Natural killer cell treated with Interleukin-12 subunit alpha and Interleukin-12 subunit beta and Interleukin-15 and Interleukin-18, amount 100 ng/mL, for 72 hours (primary cell): Measurements from ENCODE around the gene COL21A1. TPM values are rescaled to one million over a fixed set of nuclear protein-coding genes. Genes with fewer than 3 reads are reported as not detected.

Experiments used
- ATAC-seq, 2 donors: fragments of 150-1000 bp; cut with Tn5 transposase in 1 of 2; sonication (Bioruptor Pico), chemical (Tn5 transposase) in 1 of 2; 2 replicates each; pipeline ENCODE4 v1.10.0; 2021
- DNase-seq: peaks from one replicate; pipeline ENCODE4 v3.0.0; 2022; ENCODE audit warnings: low spot score
- H3K27ac Mint-ChIP-seq, 2 donors: 1 replicate in 1 of 2; 2 replicates in 1 of 2; pipeline ENCODE4 v1.8.0; 2022; ENCODE audit warnings: mixed read lengths in 2 of 2, mild to moderate bottlenecking in 1 of 2, moderate library complexity in 1 of 2
- H3K27me3 Mint-ChIP-seq, 2 donors: 1 replicate in 1 of 2; 2 replicates in 1 of 2; pipeline ENCODE4 v1.8.0; 2022; ENCODE audit warnings: mixed read lengths in 2 of 2
- H3K36me3 Mint-ChIP-seq: one replicate; pipeline ENCODE4 v1.8.0; 2022; ENCODE audit warnings: mixed read lengths
- H3K4me1 Mint-ChIP-seq, 2 donors: 1 replicate in 1 of 2; 2 replicates in 1 of 2; pipeline ENCODE4 v1.8.0; 2022; ENCODE audit warnings: low read depth in 2 of 2, mixed read lengths in 2 of 2, mild to moderate bottlenecking in 1 of 2
- H3K4me3 Mint-ChIP-seq: one replicate; pipeline ENCODE4 v1.8.0; 2022; ENCODE audit warnings: mixed read lengths
- H3K9me3 Mint-ChIP-seq: 2 replicates; pipeline ENCODE4 v1.8.0; 2022; ENCODE audit warnings: mixed read lengths
- total RNA-seq, 2 donors: library from RNA; stranded (reverse); gene quantifications; one replicate each; pipeline ENCODE4 v1.2.3, GENCODE V29; 2022

The COL21A1 gene
- total RNA-seq, 2 donors from 2014 or later, result not detected

DNA sequence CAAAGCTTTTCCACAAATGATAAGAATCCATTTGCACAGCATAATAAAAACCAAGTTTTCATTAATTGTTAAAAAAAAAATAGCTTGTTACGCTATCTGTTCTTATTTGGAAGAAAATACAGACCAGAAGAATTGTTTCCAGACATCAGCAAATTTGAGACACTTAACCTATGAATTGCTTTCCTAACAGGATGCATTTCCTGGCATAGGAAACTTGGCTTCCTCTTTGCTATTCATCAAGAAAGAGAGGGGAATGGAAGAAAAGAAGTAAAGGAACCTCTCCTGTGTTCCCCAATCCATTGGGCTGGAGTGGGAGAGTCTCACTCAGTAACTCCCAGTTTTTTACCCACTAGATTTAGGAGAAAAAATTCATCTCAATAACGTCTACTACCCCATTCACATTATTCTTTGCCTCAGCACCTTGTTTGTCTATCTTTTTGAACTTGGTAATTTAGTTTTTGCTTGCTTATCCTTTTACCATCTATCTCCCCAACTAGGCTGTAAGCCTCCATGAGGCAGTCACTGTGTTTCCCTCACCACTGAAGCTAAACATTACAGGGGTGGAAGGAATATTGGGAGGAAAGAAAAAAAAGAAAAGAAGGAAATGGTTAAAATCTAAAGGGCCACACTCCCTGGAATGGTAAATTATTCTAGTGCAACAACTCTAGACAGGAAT lies 150.3 kb downstream of the COL21A1 start:
- no peak overlapping the region for H3K4me3 Mint-ChIP-seq
- ATAC-seq (no peak), DNase-seq (no peak)
- H3K27me3 Mint-ChIP-seq, result no peaks in the 10 kb centered on the region
- no peak overlapping the region for H3K27ac Mint-ChIP-seq
- H3K9me3 Mint-ChIP-seq, result peaks cover 26% of the 10 kb centered on the region
- no peaks in the 10 kb centered on the region for H3K4me1 Mint-ChIP-seq
- H3K36me3 Mint-ChIP-seq, result no peaks in the 10 kb centered on the region

DNA sequence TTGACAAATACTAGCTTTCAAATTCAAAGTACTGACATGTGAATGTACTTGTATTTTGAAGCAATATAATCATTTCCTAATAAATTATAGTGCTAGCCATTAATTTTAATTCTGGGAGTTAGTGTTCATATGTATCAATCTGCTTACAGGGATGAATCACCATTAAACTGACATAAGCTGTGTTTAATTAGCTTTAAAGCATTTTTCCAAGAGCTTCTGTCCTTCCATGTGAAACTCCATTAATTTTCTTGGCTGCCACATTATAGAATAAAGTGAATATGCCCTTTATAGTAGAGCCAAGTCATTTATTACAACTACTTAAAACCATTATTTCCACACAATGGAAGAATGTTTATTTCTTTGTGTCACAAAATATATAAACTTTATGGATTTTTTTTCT lies 150.8 kb downstream of the COL21A1 start:
- Mint-ChIP-seq H3K27me3 (no peaks in the 10 kb centered on the region), H3K9me3 (peaks cover 26% of the 10 kb centered on the region), H3K4me3 (no peak overlapping the region), H3K36me3 (no peaks in the 10 kb centered on the region), H3K4me1 (no peaks in the 10 kb centered on the region), H3K27ac (no peak overlapping the region)
- ATAC-seq (no peak), DNase-seq (no peak)

DNA sequence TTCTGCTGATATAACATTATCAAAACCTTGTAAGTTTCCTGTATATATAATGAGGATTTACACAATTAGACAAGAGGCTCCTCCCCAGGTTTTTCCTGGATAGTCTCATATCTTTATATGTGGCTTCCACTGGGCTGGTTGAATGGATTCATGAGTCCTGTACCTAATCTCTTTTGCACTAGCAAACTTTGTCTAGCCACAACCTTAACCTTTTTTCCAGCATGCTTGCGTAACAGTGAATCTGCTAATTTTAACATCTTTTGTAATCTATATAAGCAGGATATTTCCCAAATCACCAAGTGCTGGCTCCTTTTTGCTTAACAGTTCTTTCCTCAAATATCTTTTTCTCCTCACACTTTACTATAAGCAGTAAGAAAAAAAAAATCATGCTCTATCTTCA lies 153.6 kb downstream of the COL21A1 start:
- Mint-ChIP-seq H3K4me3 (no peak overlapping the region), H3K9me3 (peaks cover 16% of the 10 kb centered on the region), H3K36me3 (no peaks in the 10 kb centered on the region), H3K27ac (no peak overlapping the region), H3K27me3 (no peaks in the 10 kb centered on the region), H3K4me1 (no peaks in the 10 kb centered on the region)
- ATAC-seq (no peak), DNase-seq (no peak)

DNA sequence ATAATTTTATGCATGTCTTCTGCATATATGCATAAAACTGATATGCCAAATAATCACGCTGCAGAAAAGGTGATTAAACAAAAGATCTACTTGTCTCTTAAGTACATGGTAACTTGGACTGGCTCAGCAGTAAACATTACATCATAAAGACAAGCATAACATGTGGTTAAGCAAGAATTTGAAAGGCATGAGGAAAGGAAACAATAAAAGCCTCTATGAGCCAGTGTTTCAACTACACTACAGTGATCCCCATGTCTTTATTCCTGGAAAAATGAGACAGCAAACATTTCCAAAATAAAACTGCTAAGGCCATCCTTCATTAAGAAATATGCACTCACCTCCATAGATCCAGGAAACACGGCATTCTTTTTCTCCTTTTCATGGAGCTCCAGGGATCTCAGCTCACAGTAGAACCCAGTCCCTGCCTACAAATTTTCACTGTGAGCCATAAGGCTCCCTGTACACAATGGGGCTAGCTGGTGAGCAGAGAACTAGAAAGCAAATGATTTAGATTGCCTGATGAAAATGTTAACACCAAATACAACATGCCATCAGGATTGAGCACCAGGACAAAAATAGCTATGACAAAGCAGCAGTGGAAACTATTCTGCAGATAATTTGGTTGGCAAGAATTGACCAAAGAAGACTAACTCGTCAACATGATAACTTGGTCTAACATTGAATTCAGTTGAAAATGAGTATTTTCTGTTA lies 156.1 kb downstream of the COL21A1 start:
- H3K27ac Mint-ChIP-seq, result no peak overlapping the region
- no peaks in the 10 kb centered on the region for H3K27me3 Mint-ChIP-seq
- no peaks in the 10 kb centered on the region for H3K4me1 Mint-ChIP-seq
- peaks cover 17% of the 10 kb centered on the region for H3K9me3 Mint-ChIP-seq
- no peak overlapping the region for H3K4me3 Mint-ChIP-seq
- DNase-seq (no peak), ATAC-seq (no peak)
- no peaks in the 10 kb centered on the region for H3K36me3 Mint-ChIP-seq

DNA sequence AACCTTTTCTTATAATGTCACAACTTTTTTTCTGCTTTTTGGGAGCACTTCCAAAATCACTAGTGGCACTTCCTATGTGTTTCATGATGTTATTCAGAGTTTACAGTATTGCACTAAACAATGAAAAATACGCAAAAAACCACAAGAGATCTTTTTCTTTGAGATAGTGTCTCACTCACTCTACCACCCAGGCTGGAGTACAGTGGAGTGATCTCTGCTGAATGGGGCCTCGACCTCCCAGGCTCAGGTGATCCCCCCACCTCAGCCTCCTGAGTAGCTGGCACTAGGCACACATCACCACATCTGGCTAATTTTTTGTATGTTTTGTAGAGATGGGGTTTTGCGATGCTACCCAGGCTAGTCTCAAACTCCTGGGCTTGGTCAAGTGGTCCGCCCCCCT lies 158.7 kb downstream of the COL21A1 start:
- Mint-ChIP-seq H3K36me3 (no peaks in the 10 kb centered on the region), H3K27me3 (no peaks in the 10 kb centered on the region), H3K4me1 (no peaks in the 10 kb centered on the region), H3K27ac (no peak overlapping the region), H3K9me3 (peaks cover 8% of the 10 kb centered on the region), H3K4me3 (no peak overlapping the region)
- DNase-seq (no peak), ATAC-seq (no peak)

DNA sequence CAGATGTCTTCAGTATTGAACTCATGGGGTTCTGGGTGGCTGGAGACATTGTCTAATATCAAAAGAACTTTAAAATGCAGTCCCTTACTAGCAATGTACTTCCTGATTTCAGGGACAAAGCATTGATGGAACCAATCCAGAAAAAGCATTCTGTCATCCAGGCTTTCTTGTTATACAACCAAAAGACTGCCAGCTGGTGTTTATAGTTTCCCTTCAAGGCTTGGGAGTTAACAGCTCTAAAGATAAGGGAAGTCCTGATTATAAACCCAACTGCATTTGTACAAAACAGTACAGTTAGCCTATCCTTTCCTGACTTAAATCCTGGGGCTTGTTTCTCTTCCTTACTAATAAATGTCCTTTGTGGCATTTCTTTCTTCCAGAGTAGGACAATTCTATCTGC lies 160.0 kb downstream of the COL21A1 start:
- Mint-ChIP-seq H3K27ac (no peak overlapping the region), H3K36me3 (no peaks in the 10 kb centered on the region), H3K4me3 (no peak overlapping the region), H3K27me3 (no peaks in the 10 kb centered on the region), H3K9me3 (peaks cover 4% of the 10 kb centered on the region), H3K4me1 (no peaks in the 10 kb centered on the region)
- ATAC-seq, result no peak
- DNase-seq, result no peak

DNA sequence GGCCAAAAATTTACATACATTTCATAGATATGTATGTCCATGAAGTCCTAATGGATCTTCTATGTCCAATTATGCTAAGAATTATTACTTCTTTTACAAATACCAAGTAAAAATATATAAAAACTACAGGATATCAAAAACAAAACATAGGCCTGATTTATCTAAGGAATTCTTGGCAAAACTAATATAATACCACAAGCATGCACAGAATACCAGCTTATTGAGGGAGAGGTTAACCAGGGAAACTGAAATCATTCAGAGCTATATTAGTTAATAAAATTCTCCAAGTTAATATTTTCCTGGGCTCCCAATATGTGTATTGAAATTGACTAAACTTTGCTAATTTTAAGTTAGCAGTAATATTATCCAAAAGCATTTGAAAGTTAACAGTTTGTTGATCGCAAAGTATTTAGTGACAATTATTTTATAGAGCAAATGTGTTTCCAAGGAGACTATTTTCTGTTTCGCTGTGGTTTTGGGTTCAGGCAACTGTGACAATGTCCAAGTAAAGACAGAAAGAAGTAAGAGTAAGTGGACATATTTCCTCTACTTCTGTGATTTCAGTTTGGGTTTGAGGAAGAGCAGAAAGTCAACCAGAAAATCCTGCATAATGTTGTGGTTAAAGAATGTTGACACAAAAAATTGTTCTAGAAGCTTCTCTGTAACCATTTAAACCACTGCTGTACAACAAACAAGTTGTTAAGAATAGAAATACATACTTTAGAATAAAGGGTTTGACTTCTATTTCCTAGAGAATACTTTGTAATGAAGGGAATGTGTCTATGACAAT lies 167.4 kb downstream of the COL21A1 start:
- Mint-ChIP-seq H3K27ac (no peak overlapping the region), H3K27me3 (no peaks in the 10 kb centered on the region), H3K4me3 (no peak overlapping the region), H3K36me3 (no peaks in the 10 kb centered on the region), H3K4me1 (no peaks in the 10 kb centered on the region), H3K9me3 (peaks cover 11% of the 10 kb centered on the region)
- DNase-seq (no peak), ATAC-seq (no peak)

DNA sequence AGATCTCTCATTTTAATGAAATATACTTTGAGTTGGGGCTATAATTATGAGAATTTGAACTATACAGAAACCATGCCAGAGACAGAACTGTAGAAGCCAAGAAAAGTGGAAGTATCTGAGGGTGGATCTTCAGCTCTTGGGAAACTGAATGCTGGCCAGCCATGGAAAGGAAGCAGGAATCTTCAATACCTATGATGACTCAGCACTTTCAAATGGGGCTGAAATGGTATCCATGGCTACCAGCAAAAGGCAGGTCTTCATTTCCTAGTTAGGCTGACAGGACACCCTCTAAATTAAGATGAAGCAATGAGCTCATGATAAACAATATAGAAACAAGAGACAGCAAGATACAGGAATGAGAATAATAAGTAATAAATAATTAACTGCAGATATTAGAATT lies 171.3 kb downstream of the COL21A1 start:
- H3K27ac Mint-ChIP-seq, result no peak overlapping the region
- no peaks in the 10 kb centered on the region for H3K4me1 Mint-ChIP-seq
- DNase-seq (no peak), ATAC-seq (no peak)
- H3K36me3 Mint-ChIP-seq, result no peaks in the 10 kb centered on the region
- H3K9me3 Mint-ChIP-seq, result peaks cover 14% of the 10 kb centered on the region
- H3K4me3 Mint-ChIP-seq, result no peak overlapping the region
- no peaks in the 10 kb centered on the region for H3K27me3 Mint-ChIP-seq

DNA sequence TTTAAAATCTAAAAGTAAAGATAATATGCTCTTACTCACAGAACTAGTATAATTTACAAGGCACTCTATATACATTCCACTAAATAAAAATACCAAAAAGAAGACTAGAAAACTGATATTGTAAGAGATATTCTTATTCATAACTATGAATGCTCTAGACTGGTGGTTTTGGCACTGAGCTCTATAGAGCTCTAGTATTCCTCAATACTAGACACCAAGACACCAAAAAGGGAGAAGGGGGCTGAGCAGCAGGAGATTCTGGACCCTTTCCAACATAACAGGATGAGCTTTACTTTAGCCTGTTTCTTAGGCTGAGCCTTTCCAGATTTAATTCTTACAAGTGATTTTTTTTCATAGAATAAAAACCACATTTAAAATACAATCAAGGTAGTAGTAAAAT lies 173.6 kb downstream of the COL21A1 start:
- no peaks in the 10 kb centered on the region for H3K36me3 Mint-ChIP-seq
- H3K4me1 Mint-ChIP-seq, result no peaks in the 10 kb centered on the region
- H3K9me3 Mint-ChIP-seq, result peaks cover 13% of the 10 kb centered on the region
- H3K27ac Mint-ChIP-seq, result no peak overlapping the region
- no peaks in the 10 kb centered on the region for H3K27me3 Mint-ChIP-seq
- no peak overlapping the region for H3K4me3 Mint-ChIP-seq
- no peak for ATAC-seq
- DNase-seq, result no peak

DNA sequence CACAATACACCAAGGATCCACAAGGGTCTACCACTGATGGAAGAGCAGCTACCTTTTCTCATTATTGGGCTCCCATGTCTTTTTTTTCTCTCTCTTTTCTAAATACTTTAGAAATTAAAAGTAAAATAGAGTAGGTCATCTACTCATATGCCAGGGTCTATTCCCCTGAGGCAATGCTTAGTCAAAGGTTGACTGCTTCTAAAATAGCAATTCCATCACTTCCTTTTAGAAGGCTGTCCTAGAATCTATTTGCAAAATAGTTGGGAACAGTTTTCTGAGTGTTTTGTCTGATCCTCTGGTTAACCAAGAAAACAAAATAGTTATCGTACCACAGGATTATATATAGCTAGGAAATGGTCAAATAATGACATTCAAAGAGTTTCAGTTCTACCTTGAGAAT lies 174.1 kb downstream of the COL21A1 start:
- ATAC-seq, result no peak
- Mint-ChIP-seq H3K27me3 (no peaks in the 10 kb centered on the region), H3K27ac (no peak overlapping the region), H3K9me3 (peaks cover 10% of the 10 kb centered on the region), H3K4me1 (no peaks in the 10 kb centered on the region), H3K36me3 (no peaks in the 10 kb centered on the region), H3K4me3 (no peak overlapping the region)
- DNase-seq, result no peak

DNA sequence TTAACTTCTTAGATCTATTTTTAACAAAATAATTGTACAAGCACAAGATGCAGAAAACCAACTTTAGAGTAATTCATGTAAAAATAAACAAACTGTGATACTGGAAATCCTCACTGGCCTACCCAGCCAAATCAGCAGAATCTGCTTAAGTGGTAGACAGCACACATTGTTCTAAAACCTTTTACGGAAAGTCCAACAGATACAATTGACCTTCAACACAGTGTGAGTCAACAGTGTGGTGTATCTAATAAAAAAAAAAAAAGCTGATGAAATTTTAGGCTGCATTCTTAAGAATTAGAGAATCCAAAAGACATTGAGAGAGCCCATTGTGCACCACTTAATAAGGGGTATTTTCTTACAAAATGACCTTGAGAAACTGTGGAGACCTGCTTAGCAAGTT lies 174.5 kb downstream of the COL21A1 start:
- no peak overlapping the region for H3K27ac Mint-ChIP-seq
- ATAC-seq, result no peak
- H3K27me3 Mint-ChIP-seq, result no peaks in the 10 kb centered on the region
- no peaks in the 10 kb centered on the region for H3K4me1 Mint-ChIP-seq
- no peak overlapping the region for H3K4me3 Mint-ChIP-seq
- H3K36me3 Mint-ChIP-seq, result no peaks in the 10 kb centered on the region
- no peak for DNase-seq
- H3K9me3 Mint-ChIP-seq, result peaks cover 9% of the 10 kb centered on the region

DNA sequence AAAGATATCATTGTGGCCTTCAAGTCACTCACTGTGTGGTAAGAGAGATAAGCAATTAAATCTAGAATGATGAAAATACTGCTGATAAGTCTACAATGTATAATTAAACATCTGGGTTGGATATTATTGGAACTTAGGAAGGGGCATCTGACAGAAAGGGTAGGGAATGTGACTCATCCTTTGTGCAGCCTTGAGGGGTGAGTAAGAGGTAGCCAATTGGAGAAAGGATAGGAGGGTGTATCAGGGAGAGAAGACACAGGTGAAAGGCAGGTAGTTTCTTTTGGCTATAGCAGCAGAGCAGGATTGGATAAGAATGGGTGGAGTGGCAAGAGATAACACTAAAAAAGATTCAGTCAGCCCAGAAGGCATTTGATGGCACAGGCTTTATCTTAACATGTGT lies 182.0 kb downstream of the COL21A1 start:
- ATAC-seq, result no peak
- Mint-ChIP-seq H3K27ac (no peak overlapping the region), H3K36me3 (no peaks in the 10 kb centered on the region), H3K4me1 (no peaks in the 10 kb centered on the region), H3K4me3 (no peak overlapping the region), H3K27me3 (no peaks in the 10 kb centered on the region), H3K9me3 (peaks cover 10% of the 10 kb centered on the region)
- DNase-seq, result no peak

DNA sequence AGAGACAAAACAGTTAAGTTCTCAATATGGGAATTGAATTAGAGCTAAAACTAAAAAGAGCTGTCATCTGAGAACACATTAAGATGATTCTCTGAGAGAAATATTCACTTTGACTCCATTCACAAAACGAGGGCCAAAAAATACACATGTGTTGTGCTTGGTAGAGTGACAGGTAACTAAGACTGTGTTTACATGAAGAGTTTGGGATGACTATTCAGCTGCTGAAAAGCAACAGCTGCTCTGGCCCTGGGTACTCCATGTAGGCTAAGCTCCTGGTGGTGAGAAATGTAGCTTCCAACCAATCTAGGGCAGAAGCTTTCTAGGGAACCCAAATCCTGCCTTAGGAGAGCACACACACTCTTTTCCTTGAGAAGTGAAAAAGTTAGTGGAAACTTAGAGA lies 184.5 kb downstream of the COL21A1 start:
- Mint-ChIP-seq H3K9me3 (peaks cover 10% of the 10 kb centered on the region), H3K36me3 (no peaks in the 10 kb centered on the region), H3K27me3 (no peaks in the 10 kb centered on the region), H3K27ac (no peak overlapping the region), H3K4me3 (no peak overlapping the region), H3K4me1 (no peaks in the 10 kb centered on the region)
- no peak for ATAC-seq
- no peak for DNase-seq

DNA sequence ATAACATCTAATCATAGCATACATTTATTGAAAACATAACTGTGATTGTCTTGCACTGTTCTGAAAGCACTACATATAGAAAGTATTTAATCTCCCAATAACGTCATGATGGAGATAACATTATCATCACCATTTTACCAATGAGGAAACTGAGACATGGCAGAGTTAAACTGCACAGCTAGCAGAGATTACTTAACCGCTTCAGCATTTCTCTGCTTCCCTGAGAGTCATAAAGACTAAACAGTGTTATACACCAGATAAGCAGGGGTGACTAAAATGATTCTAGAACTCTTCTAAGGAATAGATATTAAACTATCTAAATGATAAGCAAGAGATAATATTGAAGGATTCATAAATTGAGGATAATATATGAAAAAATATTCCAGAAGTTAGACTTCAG lies 188.7 kb downstream of the COL21A1 start:
- H3K27me3 Mint-ChIP-seq, result no peaks in the 10 kb centered on the region
- ATAC-seq, result no peak
- H3K9me3 Mint-ChIP-seq, result peaks cover 3% of the 10 kb centered on the region

More for the DNA sequence above, 188.7 kb downstream of the COL21A1 start:
- no peak overlapping the region for H3K27ac Mint-ChIP-seq
- no peaks in the 10 kb centered on the region for H3K36me3 Mint-ChIP-seq
- no peak overlapping the region for H3K4me3 Mint-ChIP-seq
- H3K4me1 Mint-ChIP-seq, result no peaks in the 10 kb centered on the region
- DNase-seq, result no peak
